Stimulated activated naive CD8-positive, alpha-beta T cell treated with anti-CD3 and anti-CD28 coated beads, Interleukin-15, amount 100 ng/mL, for 72 hours (primary cell): ENCODE results near the gene PTPN2.
"Not testable (repeated sequence)": the region's sequence is repeated elsewhere in the genome, so short reads cannot be mapped to it uniquely, and the experiment has no call there.

ENCODE experiments used
- ATAC-seq: fragments of 150-1000 bp; cut with Tn5 transposase; 2 replicates; pipeline ENCODE4 v1.10.0; 2021; ENCODE audit warnings: mild to moderate bottlenecking, moderate library complexity
- DNase-seq, 2 donors: peaks; one replicate each; pipeline ENCODE4 v3.0.0; 2021 to 2022
- H3K27ac Mint-ChIP-seq, 2 donors: one replicate each; pipeline ENCODE4 v1.8.0; 2022; ENCODE audit warnings: mild to moderate bottlenecking in 2 of 2, mixed read lengths in 2 of 2, moderate library complexity in 2 of 2
- H3K27me3 Mint-ChIP-seq: one replicate; pipeline ENCODE4 v1.8.0; 2022; ENCODE audit warnings: mixed read lengths
- H3K4me1 Mint-ChIP-seq: one replicate; pipeline ENCODE4 v1.8.0; 2022; ENCODE audit warnings: mild to moderate bottlenecking, mixed read lengths
- H3K4me3 Mint-ChIP-seq, 2 donors: one replicate each; pipeline ENCODE4 v1.8.0; 2022; ENCODE audit warnings: mild to moderate bottlenecking in 2 of 2, mixed read lengths in 2 of 2, moderate library complexity in 1 of 2
- H3K9me3 Mint-ChIP-seq, 2 donors: one replicate each; pipeline ENCODE4 v1.8.0; 2022; ENCODE audit warnings: mixed read lengths in 2 of 2

PTPN2 gene

GRCh38 chr18:12767580-12768155, 116.4 kb downstream of the PTPN2 start:
- no peak for ATAC-seq

GRCh38 chr18:12766986-12767433, 117.0 kb downstream of the PTPN2 start:
- ATAC-seq (no peak), DNase-seq (no peak)
- Mint-ChIP-seq H3K4me3 (no peak overlapping the region), H3K27me3 (no peaks in the 10 kb centered on the region), H3K27ac (no peak overlapping the region), H3K4me1 (no peaks in the 10 kb centered on the region), H3K9me3 (no peaks in the 10 kb centered on the region)

More at GRCh38 chr18:12767580-12768155, 116.4 kb downstream of the PTPN2 start:
- Mint-ChIP-seq H3K4me3 (no peak overlapping the region), H3K27ac (no peak overlapping the region), H3K9me3 (no peaks in the 10 kb centered on the region), H3K27me3 (no peaks in the 10 kb centered on the region), H3K4me1 (no peaks in the 10 kb centered on the region)
- no peak for DNase-seq

DNA sequence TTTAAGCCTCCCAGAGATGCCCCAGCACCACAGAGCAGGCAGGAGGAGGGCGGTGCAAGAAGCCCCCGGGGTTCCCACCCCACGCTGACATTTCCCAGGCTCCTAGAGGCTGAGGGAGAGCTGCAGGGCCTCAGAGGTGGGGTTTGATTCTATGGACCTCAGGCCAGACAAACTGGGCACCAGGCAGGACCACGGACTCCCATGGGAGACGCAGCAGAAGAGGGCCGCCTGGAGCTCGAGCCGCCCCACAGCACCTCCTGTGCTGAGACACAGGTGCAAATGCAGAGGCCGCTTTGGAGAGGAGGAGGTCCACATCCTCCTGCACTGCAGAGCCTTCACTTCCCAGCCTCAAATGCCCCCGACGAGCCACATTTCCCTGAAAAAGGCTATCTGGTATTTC, 118.5 kb downstream of the PTPN2 start:
- Mint-ChIP-seq H3K4me1 (no peaks in the 10 kb centered on the region), H3K9me3 (no peaks in the 10 kb centered on the region), H3K27ac (no peak overlapping the region), H3K4me3 (no peak overlapping the region), H3K27me3 (no peaks in the 10 kb centered on the region)
- DNase-seq (no peak), ATAC-seq (no peak)

- no peaks in the 10 kb centered on the region for H3K4me1 Mint-ChIP-seq
- ATAC-seq (no peak), DNase-seq (no peak)
- no peaks in the 10 kb centered on the region for H3K27me3 Mint-ChIP-seq
- no peaks in the 10 kb centered on the region for H3K9me3 Mint-ChIP-seq
- no peak overlapping the region for H3K27ac Mint-ChIP-seq
- no peak overlapping the region for H3K4me3 Mint-ChIP-seq
Observed at GRCh38 chr18:12765126-12765525, 118.9 kb downstream of the PTPN2 start.

DNA sequence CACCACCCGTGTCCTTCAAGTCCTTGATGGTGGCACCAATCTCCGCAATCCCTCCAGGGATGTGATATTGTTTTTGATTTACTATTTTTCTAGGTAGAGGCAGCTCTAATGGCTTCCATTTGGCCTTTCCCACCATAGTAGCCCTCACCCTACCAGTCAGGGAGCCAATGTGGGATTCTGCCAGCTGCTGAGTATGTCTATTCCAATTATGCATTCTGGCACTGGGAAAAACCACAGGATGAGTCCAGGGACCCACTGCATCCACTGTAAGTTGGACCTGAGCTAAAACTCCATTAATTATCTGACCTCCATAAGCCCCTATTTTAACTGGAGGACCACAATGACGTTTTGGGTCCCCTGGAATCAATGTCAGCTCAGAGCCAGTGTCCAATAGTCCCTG, 125.5 kb downstream of the PTPN2 start:
- H3K4me1 Mint-ChIP-seq, ATAC-seq, H3K9me3 Mint-ChIP-seq, H3K27me3 Mint-ChIP-seq, H3K4me3 Mint-ChIP-seq, DNase-seq, H3K27ac Mint-ChIP-seq: not testable (repeated sequence)

DNA sequence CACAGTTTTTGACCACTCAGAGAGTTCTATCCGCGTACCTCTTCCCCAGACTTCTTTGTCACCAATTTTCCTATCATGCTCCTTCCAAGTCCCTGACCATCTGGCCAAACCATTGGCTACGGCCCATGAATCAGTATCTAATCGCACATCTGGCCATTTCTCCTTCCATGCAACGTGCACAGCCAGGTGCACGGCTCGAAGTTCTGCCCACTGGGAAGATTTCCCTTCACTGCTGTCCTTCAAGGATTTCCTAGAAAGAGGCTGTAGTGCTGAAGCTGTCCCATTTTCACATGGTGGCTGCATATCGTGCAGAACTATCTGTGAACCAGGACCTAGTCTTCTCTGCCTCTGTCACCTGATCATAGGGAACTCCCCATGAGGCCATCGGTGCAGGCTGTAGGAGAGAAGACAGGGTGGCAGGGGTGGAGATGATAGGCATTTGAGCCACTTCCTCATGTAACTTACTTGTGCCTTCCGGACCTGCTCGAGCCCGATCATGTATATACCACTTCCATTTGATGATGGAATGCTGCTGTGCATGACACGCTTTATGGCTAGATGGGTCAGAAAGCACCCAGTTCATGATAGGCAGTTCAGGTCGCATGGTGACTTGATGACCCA, 127.3 kb downstream of the PTPN2 start:
- ATAC-seq, H3K4me3 Mint-ChIP-seq, DNase-seq, H3K27me3 Mint-ChIP-seq, H3K9me3 Mint-ChIP-seq, H3K4me1 Mint-ChIP-seq: not testable (repeated sequence)
- peak overlapping the region in 1 of 2 donors; percentile 52 for H3K27ac Mint-ChIP-seq

DNA sequence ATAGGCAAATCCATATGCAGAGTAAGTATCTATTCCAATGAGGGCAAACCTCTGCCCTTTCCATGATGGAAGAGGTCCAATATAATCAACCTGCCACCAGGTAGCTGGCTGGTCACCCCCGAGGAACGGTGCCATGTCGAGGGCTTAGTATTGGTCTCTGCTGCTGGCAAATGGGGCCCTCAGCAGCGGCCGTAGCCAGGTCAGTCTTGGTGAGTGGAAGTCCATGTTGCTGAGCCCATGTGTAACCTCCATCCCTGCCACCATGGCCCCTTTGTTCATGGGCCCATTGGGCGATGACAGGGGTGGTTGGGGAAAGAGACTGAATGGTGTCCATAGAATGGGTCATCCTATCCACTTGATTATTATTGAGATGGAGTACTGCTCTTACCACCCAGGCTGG, 128.4 kb downstream of the PTPN2 start:
- not testable (repeated sequence) for H3K9me3 Mint-ChIP-seq, ATAC-seq, H3K27ac Mint-ChIP-seq, H3K27me3 Mint-ChIP-seq, H3K4me3 Mint-ChIP-seq, DNase-seq, H3K4me1 Mint-ChIP-seq

DNA sequence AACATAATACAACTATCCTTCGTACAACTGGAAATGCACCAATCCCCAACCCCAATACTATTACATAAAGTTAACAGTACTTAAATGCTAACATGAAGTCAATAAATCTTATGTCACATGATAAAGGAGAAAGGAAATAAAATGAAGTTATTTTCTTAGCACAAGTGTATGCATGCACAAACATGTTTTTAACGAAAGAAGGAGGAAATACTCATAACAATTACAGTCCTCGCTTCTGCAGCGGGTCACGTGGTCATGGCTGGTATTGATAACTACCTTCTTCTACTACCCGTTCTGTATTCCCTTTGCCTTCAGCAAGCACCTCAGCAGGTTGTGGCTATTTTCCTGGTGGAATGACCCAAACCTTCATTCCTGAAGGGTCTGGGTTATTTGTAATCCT, 129.5 kb downstream of the PTPN2 start:
- no peak for ATAC-seq
- Mint-ChIP-seq H3K4me3 (no peak overlapping the region), H3K9me3 (no peaks in the 10 kb centered on the region), H3K27me3 (peaks cover 2% of the 10 kb centered on the region), H3K4me1 (peaks cover 16% of the 10 kb centered on the region), H3K27ac (no peak overlapping the region)
- no peak for DNase-seq

- no peak for ATAC-seq
- peaks cover 22% of the 10 kb centered on the region for H3K4me1 Mint-ChIP-seq
Observed at GRCh38 chr18:12751891-12752290, 132.1 kb downstream of the PTPN2 start.

DNA sequence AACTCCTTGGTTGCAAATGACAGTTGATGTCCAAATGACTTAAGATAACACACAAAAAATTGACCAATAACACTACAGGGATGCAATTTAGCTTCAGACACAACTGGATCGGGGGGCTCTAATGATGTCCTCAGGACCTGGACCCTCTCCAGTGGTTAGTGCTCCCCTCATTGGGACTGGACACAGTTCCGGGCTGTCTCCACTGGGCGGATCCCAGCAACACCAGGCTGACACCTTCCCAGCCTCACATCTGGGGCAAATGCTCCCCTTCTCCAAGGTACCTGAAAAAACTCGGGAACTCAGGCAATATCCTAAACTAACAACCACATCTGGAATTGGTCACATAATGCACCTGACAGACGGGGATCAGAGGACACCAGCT, 132.5 kb downstream of the PTPN2 start:
- H3K9me3 Mint-ChIP-seq: no peaks in the 10 kb centered on the region
- H3K4me1 Mint-ChIP-seq: peaks cover 22% of the 10 kb centered on the region
- peaks cover 8% of the 10 kb centered on the region for H3K27me3 Mint-ChIP-seq
- DNase-seq: no peak
- H3K4me3 Mint-ChIP-seq: no peak overlapping the region
- peak overlapping the region in 1 of 2 donors; percentile 26 for H3K27ac Mint-ChIP-seq
- ATAC-seq: no peak

More at GRCh38 chr18:12751891-12752290, 132.1 kb downstream of the PTPN2 start:
- H3K4me3 Mint-ChIP-seq: no peak overlapping the region
- DNase-seq: no peak
- no peaks in the 10 kb centered on the region for H3K9me3 Mint-ChIP-seq
- no peak overlapping the region for H3K27ac Mint-ChIP-seq
- H3K27me3 Mint-ChIP-seq: peaks cover 8% of the 10 kb centered on the region

GRCh38 chr18:12750715-12751502, 133.1 kb downstream of the PTPN2 start:
- Mint-ChIP-seq H3K4me3 (peak overlapping the region; percentile 52 to 56), H3K27ac (no peak overlapping the region), H3K27me3 (peaks cover 8% of the 10 kb centered on the region), H3K4me1 (peaks cover 22% of the 10 kb centered on the region), H3K9me3 (no peaks in the 10 kb centered on the region)
- ATAC-seq (no peak), DNase-seq (no peak)

DNA sequence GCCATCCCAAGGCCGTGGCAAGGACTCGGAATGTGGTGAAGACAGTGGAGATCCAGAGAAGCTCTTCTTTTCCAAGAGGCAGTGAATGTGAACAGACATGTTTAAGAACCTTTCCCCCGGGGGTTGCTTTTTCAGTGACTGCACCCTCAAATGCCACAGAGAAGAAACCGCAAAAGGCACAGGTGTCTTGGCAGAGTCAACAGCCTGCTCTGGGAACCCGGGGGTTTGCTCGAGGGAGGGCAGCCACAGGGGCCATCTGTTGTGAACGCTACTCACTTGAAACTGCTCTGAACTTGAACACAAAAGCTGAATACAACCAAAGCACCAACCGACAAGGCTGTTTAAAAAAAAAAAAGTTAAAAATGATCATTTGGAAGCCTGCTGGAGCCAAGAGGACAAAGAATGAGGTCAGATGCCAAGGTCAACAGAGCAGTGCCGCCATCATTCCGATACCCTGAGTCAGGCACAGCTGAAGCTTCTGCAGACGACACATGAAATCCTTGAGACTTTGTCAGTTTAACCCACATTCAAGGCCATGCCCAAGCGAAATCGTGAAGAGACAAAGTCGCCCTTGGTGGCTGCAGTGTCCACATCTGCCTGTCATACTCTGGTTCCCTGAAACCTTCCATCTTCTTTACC, 133.8 kb downstream of the PTPN2 start:
- Mint-ChIP-seq H3K4me3 (peak overlapping the region; percentile 52 to 56), H3K27ac (peak overlapping the region; percentile 60 to 91), H3K4me1 (peaks cover 22% of the 10 kb centered on the region), H3K27me3 (peaks cover 8% of the 10 kb centered on the region), H3K9me3 (no peaks in the 10 kb centered on the region)
- peak; percentile 17 to 32 for DNase-seq
- ATAC-seq: peak; percentile 69

GRCh38 chr18:12749121-12749520, 134.9 kb downstream of the PTPN2 start:
- no peak for DNase-seq
- Mint-ChIP-seq H3K27me3 (peaks cover 8% of the 10 kb centered on the region), H3K27ac (no peak overlapping the region), H3K9me3 (no peaks in the 10 kb centered on the region), H3K4me1 (peaks cover 22% of the 10 kb centered on the region), H3K4me3 (no peak overlapping the region)
- no peak for ATAC-seq

- Mint-ChIP-seq H3K4me3 (no peak overlapping the region), H3K27ac (no peak overlapping the region), H3K9me3 (no peaks in the 10 kb centered on the region), H3K4me1 (peaks cover 22% of the 10 kb centered on the region), H3K27me3 (peaks cover 8% of the 10 kb centered on the region)
- ATAC-seq: no peak
- no peak for DNase-seq
Observed at GRCh38 chr18:12748671-12749070, 135.4 kb downstream of the PTPN2 start.

GRCh38 chr18:12747530-12748315, 136.3 kb downstream of the PTPN2 start:
- H3K4me1 Mint-ChIP-seq: peaks cover 22% of the 10 kb centered on the region
- H3K27me3 Mint-ChIP-seq: peaks cover 8% of the 10 kb centered on the region
- DNase-seq: no peak
- no peak overlapping the region for H3K27ac Mint-ChIP-seq
- no peak overlapping the region for H3K4me3 Mint-ChIP-seq
- H3K9me3 Mint-ChIP-seq: no peaks in the 10 kb centered on the region
- no peak for ATAC-seq
